ENCODE data around the gene GAN. TPM values are rescaled to one million over a fixed set of nuclear protein-coding genes. Genes with fewer than 3 reads are reported as not detected.

Gene GAN
- total RNA-seq, 1 experiment from 2014 or later: 25.4 TPM

DNA sequence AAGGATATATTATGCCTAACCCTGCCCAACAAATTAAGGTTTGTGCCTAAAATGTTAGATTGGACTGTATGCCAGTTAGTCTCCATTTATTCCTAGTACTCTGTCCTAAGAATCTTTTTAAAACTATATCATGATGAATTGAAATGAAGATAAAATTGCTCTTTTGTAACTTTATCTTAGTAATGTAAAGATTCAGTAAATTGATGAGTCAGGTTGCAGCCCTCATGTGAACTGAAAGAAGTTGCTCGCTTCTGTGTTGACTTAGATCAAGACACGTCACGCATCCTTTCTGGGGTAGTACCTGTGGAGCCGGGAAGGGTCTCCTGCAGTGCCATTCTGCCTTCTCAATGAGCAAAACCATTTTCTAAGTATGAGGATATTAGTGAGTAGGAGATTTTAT lies 63.3 kb downstream of the GAN start (continued):
- TF ChIP-seq ATF1 (CRISPR knock-in tag; IDR thresholded peaks at IDR 0.05) (no peak), ZNF317 (CRISPR knock-in tag; IDR thresholded peaks at IDR 0.05; ENCODE audit: borderline replicate concordance, low read depth) (no peak), ZNF512 (CRISPR knock-in tag; IDR thresholded peaks at IDR 0.05; ENCODE audit: borderline replicate concordance) (no peak)

- no peak for ATAC-seq
- H3K4me3 Mint-ChIP-seq: no peak overlapping the region
- TF ChIP-seq TEAD4 (CRISPR knock-in tag; IDR thresholded peaks at IDR 0.05) (no peak), JUN (CRISPR knock-in tag; IDR thresholded peaks at IDR 0.05) (no peak), ZNF512 (CRISPR knock-in tag; IDR thresholded peaks at IDR 0.05; ENCODE audit: borderline replicate concordance) (no peak), GABPB1 (CRISPR knock-in tag; IDR thresholded peaks at IDR 0.05) (no peak), CREM (CRISPR knock-in tag; IDR thresholded peaks at IDR 0.05) (no peak)
- POLR2A ChIA-PET: no interaction called here
- CTCF ChIA-PET: interaction anchor here (0.6 kb wide), 1 partner anchor 235 kb away, joined by 5 read pairs; no protein-coding TSS in a partner anchor
- H3K27ac Mint-ChIP-seq: no peak overlapping the region
- H3K27me3 Mint-ChIP-seq (ENCODE audit: low read depth): no peaks in the 10 kb centered on the region
- no peak for DNase-seq (ENCODE audit: low spot score)
- H3K4me1 Mint-ChIP-seq: peaks cover 11% of the 10 kb centered on the region
- H3K36me3 Mint-ChIP-seq: peaks cover 14% of the 10 kb centered on the region
- no peaks in the 10 kb centered on the region for H3K9me3 Mint-ChIP-seq
Observed at GRCh38 chr16:81380932-81381331, 66.2 kb downstream of the GAN start.

- Mint-ChIP-seq H3K4me1 (peaks cover 11% of the 10 kb centered on the region), H3K27ac (peak overlapping the region; percentile 63; the same call in 1 of the 2 replicates), H3K9me3 (no peaks in the 10 kb centered on the region), H3K4me3 (no peak overlapping the region), H3K27me3 (ENCODE audit: low read depth) (no peaks in the 10 kb centered on the region), H3K36me3 (peaks cover 4% of the 10 kb centered on the region)
- ChIA-PET CTCF (interaction anchor here (0.6 kb wide), 1 partner anchor 179 kb away, joined by 3 read pairs; no protein-coding TSS in a partner anchor), POLR2A (no interaction called here)
- ATAC-seq (no peak; the same call in 1 of the 2 replicates), DNase-seq (ENCODE audit: low spot score) (no peak)
- TF ChIP-seq JAZF1 (CRISPR knock-in tag; IDR thresholded peaks at IDR 0.05): no peak
- no peak for TF ChIP-seq ESRRA (CRISPR knock-in tag; IDR thresholded peaks at IDR 0.05; ENCODE audit: borderline replicate concordance)
- no peak for TF ChIP-seq OVOL2 (CRISPR knock-in tag; IDR thresholded peaks at IDR 0.05; ENCODE audit: borderline replicate concordance)
- TF ChIP-seq, protein P1, sequence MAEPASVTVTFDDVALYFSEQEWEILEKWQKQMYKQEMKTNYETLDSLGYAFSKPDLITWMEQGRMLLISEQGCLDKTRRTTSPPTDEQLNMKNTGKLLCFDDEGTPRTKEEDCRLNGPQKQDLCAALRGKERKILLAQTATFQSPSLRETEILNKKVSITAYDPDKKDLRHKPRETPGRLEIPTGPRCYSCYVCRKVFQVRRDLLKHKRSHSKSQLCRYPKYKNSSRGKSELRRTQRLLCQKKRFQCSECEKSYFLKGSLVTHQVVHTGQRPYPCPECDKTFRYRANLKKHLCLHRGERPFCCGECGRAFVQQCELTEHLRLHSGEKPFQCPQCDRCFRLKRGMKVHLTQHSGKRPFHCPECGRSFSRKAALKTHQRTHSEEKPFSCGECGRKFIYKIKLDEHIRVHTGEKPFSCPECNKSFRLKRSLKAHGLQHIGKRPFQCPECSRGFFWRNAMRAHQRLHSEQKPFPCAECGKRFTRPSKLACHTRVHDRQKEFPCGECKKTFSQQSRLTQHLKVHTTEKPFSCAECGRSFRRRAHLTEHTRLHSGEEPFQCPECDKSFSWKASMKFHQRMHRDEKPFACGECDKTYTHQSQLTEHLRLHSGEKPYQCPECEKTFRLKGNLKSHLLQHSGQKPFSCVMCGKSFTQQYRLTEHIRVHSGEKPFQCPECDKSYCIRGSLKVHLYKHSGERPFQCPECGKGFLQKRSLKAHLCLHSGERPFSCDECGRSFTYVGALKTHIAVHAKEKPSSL (CRISPR knock-in tag; conservative IDR thresholded peaks at IDR 0.05): no peak
- TF ChIP-seq FOXK1 (CRISPR knock-in tag; IDR thresholded peaks at IDR 0.05): no peak
- TF ChIP-seq ZNF121 (CRISPR knock-in tag; IDR thresholded peaks at IDR 0.05): no peak
- TF ChIP-seq CDX4 (CRISPR knock-in tag; IDR thresholded peaks at IDR 0.05; ENCODE audit: borderline replicate concordance): no peak
Observed at GRCh38 chr16:81384006-81384405, 69.2 kb downstream of the GAN start.
